GM18951 (cell line): Measurements from ENCODE around the gene MACROH2A2.
"Not testable (repeated sequence)": the region's sequence is repeated elsewhere in the genome, so short reads cannot be mapped to it uniquely, and the experiment has no call there.

Source experiments
- POLR2A ChIP-seq: IDR thresholded peaks from 4 replicates; pipeline ENCODE4 v1.6.1; 2011; ENCODE audit warnings: mild to moderate bottlenecking; ENCODE audit not compliant: insufficient read length, insufficient read depth; ENCODE audit errors: extremely low read depth
- in situ Hi-C: fragments of 300-500 bp; cut with MboI; formaldehyde crosslinking; loops from one replicate; pipeline ENCODE4 v1.12.0; 2022; ENCODE audit warnings: low sequenced_read_pairs, mixed read lengths, inconsistent platforms; ENCODE audit not compliant: unreplicated experiment

Gene MACROH2A2

DNA sequence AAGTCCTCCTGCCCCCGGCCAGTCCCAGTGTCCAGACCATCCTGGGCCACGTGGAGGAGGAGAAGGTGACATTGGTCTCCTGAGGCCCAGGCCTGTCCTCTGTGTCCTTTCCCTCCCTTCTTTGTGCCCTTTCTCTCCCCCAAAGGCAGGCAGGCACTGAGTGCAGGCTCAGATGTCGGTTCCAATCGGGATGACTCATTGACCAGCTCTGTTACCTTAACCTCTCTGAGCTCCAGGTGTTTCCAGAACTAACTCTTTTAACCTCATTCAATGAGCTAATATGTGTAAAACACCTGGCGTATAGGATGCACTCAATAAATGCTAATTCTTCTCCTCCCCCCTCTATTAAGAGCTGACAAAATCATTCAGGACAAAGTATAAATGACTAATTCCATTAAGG lies 25.7 kb downstream of the MACROH2A2 start:
- TF ChIP-seq POLR2A: no peak
- in situ Hi-C loops: no loop called here

DNA sequence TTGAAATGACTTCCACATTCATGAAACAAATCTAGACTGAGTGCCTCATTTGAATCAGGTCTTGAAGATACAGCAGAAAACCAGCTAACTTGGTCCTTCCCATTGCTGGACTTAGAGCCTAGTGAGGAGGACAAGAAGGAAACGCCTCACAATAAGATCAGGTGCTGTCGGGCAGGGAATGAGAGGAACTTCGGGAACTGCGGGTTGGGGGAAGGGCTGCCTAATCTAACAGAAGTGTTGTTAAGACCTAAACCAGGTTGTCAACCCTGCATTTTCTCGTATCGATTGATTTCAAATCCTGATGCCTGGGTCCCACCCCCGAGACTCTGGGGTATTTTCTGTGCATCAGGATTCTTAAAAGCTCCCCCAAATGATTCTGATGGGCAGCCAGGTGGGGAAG lies 26.3 kb downstream of the MACROH2A2 start:
- TF ChIP-seq POLR2A: no peak
- in situ Hi-C loops: no loop called here

DNA sequence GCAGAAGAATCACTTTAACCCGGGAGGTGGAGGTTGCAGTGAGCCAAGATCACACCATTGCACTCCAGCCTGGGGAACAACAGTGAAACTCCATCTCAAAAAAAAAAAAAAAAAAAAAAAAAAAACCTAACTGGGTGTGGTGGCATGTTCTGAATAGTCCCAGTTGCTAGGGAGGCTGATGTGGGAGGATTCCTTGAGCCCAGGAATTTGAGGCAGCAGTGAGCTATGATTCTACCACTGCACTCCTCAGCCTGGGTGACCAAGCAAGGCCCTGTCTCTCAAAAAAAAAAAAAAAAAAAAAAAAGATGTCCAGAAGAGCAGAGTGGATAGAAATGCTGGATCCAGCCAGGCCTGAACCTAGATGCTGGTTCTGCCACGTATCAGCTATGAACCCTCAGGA lies 28.1 kb downstream of the MACROH2A2 start:
- in situ Hi-C loops: not testable (repeated sequence)

DNA sequence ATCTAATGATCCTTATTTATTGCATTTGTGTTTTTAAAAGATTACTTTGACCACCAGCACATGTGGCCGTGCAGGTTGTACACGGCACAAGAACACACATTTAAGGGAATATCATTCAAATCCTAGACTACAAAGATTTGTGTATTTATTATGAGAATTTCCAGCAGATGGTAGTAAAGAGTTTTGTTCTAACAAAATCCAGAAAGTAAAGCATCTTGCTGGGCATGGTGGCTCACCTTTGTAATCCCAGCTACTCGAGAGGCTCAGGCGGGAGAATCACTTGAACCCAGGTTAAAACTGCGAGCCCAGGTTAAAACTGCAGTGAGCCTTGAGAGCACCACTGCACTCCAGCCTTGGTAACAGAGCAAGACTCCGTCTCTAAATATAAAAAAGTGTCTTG lies 31.5 kb downstream of the MACROH2A2 start:
- in situ Hi-C loops: no loop called here
- no peak for TF ChIP-seq POLR2A

DNA sequence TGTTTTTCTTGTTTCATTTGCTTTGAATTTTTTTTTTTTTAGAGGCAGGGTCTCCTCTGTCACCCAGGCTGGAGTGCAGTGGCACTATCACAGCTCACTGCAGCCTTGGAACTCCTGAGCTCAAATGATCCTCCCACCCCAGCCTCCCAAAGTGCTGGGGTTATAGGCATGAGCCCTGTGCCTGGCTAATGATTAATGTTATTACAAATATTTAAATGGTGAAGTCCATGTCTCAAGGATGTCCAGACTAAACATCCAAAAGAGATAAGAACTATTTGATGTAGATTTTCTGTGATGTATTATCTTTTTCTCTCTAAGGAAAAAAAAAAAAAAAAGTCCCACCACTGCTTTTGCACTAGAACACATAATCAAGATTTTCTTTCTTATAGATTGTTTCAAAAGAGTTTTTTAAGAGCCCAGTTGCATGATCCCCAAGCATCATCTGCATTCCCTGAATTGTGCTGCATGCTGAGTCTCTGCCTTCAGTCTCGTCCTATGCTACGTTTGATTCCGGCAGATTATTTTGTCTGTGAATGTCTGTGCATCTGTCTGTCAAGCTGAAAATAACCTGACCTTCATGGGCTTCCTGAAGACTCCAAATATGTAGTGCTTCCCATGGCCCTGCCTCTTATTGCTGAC lies 33.4 kb downstream of the MACROH2A2 start:
- in situ Hi-C loops: no loop called here
- no peak for TF ChIP-seq POLR2A

DNA sequence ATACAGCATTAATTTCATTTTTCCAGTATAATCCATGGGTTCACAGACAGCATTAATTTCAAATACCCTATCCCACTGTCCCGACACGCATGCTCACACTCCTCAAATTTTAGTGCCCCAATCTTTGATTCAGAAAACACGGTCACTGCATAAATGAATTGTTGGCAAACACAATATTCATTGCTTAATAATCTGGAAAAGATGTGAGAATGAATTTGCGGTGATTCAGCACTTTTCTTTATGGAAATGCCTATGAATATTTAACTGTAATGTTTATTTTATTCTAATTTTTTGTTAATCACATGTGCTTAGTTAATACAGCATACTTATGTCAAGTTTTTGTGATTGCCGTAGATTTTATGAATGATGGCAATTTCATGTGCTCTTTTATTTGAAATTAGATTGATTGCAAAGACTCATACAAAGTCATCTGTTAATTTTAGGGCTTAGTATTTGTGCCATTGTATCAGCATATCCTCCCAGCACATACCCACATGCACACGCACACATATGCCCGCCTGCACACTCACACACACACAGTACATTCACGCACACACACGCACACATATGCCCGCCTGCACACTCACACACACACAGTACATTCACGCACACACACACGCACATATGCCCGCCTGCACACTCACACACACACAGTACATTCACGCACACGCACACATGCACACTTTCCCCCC lies 35.1 kb downstream of the MACROH2A2 start:
- in situ Hi-C loops: no loop called here
- TF ChIP-seq POLR2A: no peak

DNA sequence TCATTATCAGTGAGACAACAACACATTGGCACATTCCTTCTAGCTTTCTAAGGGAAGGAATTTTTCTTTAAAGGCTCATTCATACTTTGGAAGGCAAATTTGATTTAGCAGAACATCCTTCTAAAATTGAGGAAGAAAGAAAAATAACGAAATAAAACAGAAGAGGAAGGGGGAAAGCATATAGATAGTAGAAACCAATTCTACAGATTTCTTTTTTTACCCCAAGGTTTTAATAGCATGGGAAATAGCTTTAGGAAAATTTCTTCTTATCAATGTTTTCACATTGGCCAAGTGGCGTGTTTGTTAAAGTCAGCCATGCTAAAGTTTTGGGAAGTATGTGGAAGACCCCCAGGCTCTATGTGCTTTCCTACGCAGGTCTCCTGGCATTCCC lies 35.7 kb downstream of the MACROH2A2 start:
- no peak for TF ChIP-seq POLR2A
- in situ Hi-C loops: no loop called here

DNA sequence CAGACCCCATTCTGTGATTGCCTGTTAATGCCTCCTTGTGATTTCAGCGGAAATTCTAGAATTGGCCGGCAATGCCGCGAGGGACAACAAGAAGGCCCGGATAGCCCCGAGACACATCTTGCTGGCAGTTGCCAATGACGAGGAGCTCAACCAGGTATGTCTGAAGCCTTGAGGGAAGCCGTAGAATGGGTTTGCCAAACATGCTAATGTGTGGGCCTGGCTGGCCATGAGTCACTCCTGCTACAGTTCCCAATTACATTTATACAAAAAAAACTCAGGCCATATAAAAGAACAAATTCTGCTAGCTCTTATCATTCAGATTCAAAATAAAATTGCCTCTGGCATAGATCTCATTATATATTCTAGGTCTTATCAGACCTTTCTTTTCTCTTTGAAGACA lies 37.4 kb downstream of the MACROH2A2 start:
- in situ Hi-C loops: no loop called here

DNA sequence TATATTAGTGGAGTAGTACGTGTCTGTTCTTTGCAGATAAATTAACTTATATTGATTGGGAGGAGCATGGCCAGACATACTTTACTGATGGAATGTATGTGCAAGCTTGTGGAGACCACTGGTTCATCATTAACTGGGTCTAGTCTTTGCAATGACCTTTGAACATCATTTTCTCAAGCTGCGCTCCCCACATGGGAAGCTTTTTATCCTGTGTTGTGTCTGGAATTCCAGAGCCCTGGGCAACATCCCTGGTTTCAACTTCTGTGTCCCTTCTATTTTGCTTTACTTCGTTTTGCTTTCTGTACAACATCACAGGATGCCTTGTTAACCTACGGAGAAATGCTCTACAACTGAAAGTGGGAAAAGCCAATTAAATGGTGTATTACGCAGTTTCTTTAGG lies 38.3 kb downstream of the MACROH2A2 start:
- no peak for TF ChIP-seq POLR2A

More for the DNA sequence above, 37.4 kb downstream of the MACROH2A2 start:
- no peak for TF ChIP-seq POLR2A

DNA sequence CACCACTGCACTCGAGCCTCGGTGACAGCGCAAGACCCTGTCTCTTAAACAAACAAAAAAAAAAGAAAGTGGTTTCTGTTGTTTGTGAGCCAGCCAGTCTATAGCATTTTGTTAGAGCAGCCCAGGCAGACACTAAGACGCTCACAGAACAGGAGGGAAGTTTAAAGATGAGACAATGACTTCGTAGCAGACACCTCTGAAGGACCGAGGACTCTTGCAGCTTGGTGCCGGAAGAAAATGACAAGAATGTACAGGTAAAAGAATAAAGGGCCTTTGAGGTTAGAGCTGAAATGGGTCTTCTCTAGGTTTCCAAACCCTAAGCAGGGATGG lies 39.7 kb downstream of the MACROH2A2 start:
- in situ Hi-C loops: no loop called here
- no peak for TF ChIP-seq POLR2A

More for the DNA sequence above, 38.3 kb downstream of the MACROH2A2 start:
- in situ Hi-C loops: no loop called here

DNA sequence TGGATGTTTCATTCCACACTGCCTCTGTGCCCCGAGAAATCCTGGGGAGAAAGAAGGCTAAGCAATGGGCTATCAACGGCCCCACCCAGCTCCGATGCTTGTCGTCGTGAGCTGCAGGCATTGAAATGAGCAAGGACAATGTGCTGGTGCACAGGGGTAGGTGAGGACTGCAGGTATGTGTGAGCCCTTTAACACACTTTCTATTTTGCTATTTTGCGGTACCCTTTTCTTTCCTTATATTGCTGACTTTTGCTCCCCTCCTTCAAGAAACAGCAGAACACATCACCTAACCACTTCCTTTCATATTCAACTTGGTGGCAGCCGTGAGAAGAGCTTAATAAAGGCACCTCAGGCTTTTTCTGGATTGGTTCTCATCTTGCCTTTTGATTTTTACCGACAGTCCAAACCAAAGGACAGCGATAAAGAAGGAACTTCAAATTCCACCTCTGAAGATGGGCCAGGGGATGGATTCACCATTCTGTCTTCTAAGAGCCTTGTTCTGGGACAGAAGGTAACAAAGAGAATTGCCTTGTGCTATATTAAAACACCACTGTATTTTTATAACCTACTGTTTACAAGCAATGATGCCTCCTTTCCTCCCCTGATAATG lies 40.8 kb downstream of the MACROH2A2 start:
- TF ChIP-seq POLR2A: no peak
- in situ Hi-C loops: no loop called here

DNA sequence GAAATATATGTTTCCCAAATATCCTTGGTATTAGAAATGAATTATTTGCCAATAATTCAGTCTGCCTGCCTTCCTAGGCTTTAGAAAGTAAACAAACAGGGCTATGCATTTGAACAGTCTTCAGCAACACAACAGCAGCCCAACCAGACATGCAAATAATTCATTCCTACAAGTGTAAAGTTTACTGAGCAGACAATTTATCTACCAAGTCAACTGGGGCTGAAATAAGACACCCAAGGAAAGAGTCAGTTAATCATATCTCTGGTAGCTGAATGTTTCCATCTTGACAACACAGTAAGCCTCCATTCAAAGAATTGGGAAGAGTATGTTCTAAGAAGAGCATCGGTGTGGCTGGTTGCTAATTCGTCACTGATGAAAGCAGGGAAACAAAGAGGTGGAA lies 41.6 kb downstream of the MACROH2A2 start:
- in situ Hi-C loops: no loop called here
- TF ChIP-seq POLR2A: no peak

DNA sequence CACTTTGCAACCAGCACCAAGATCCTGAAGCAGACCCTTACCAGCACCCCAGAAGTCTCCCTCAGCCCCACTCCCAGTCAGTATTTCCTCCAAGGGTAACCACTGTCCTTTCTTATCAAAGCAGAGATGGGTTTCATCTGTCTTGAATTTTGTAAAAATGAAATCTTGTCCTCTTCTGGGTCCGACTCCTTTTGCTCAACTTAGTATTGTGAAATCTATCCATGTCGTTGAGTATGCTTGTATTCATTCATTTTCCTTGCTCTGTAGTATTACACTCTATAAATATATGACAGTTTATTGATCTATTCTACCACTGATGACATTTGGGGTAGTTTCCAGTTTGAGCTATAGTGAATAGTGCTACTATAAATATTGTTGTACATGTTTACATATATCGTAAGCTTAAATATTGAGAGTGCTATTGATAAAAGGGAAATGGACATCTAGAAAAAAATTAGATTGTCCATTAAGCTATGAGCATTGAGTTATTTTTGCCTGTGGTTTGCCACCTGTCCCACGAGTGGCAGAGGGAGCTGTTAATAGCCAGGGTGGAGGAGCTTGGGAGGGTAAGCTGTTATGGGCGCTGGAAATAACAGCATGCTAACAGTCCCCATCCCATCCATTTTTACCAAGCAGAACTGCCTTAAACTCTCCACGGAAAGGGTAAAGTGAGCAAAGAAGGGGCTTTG lies 43.5 kb downstream of the MACROH2A2 start:
- in situ Hi-C loops: no loop called here
- TF ChIP-seq POLR2A: no peak
